Keratinocyte (primary cell): ENCODE measurements around the gene SYNDIG1. TPM values are rescaled to one million over a fixed set of nuclear protein-coding genes. Genes with fewer than 3 reads are reported as not detected.

Experiments used
- DNase-seq: peaks from one replicate; pipeline ENCODE4 v3.0.0-alpha.2; 2011; ENCODE audit warnings: low read depth, missing footprints, low spot score
- FAIRE-seq: peaks from 2 replicates; lab custom pipeline; 2011; peaks lifted over from hg19 to GRCh38; lab: Jason Lieb, UNC
- H2AFZ ChIP-seq: 2 replicates; pipeline ENCODE4 v1.6.0; 2012; ENCODE audit warnings: low read length, control low read depth, inconsistent platforms; ENCODE audit not compliant: control insufficient read depth
- H3K27ac ChIP-seq: 2 replicates; pipeline ENCODE4 v1.5.1; 2011; ENCODE audit warnings: low read length; ENCODE audit not compliant: control insufficient read depth, insufficient read depth
- H3K27me3 ChIP-seq: 3 replicates; pipeline ENCODE4 v1.6.0; 2011; ENCODE audit warnings: low read length; ENCODE audit not compliant: control insufficient read depth, insufficient read depth; ENCODE audit errors: extremely low read depth
- H3K36me3 ChIP-seq, 2 experiments: 2 replicates in 1 of 2; 3 replicates in 1 of 2; pipeline ENCODE4 v1.5.1; 2011; ENCODE audit warnings: low read length in 2 of 2, mild to moderate bottlenecking in 1 of 2; ENCODE audit not compliant: control insufficient read depth in 2 of 2, insufficient read depth in 2 of 2; ENCODE audit errors: extremely low read depth in 1 of 2
- H3K4me1 ChIP-seq: 3 replicates; pipeline ENCODE4 v1.5.1; 2011; ENCODE audit warnings: low read length; ENCODE audit not compliant: control insufficient read depth, insufficient read depth; ENCODE audit errors: extremely low read depth
- H3K4me2 ChIP-seq: 3 replicates; pipeline ENCODE4 v1.6.0; 2011; ENCODE audit warnings: low read depth, low read length; ENCODE audit not compliant: control insufficient read depth, insufficient read depth; ENCODE audit errors: extremely low read depth
- H3K4me3 ChIP-seq, 3 experiments: fragments of 200-600 bp in 1 of 3; sonication (generic) in 1 of 3; 2 replicates in 2 of 3; 3 replicates in 1 of 3; pipeline ENCODE4 v1.5.1; 2011 to 2016; ENCODE audit warnings: low read length in 3 of 3, mild to moderate bottlenecking in 3 of 3, control low read depth in 2 of 3, inconsistent platforms in 1 of 3, low read depth in 1 of 3, mixed read lengths in 1 of 3, mixed run types in 1 of 3, moderate library complexity in 1 of 3; ENCODE audit not compliant: control insufficient read depth in 2 of 3, insufficient read depth in 2 of 3; ENCODE audit errors: extremely low read depth in 1 of 3
- H3K79me2 ChIP-seq: 2 replicates; pipeline ENCODE4 v1.6.0; 2012; ENCODE audit warnings: low read length; ENCODE audit not compliant: control insufficient read depth, insufficient read depth
- H3K9ac ChIP-seq: 3 replicates; pipeline ENCODE4 v1.6.0; 2011; ENCODE audit warnings: low read length; ENCODE audit not compliant: control insufficient read depth, insufficient read depth; ENCODE audit errors: extremely low read depth
- H3K9me1 ChIP-seq: 3 replicates; pipeline ENCODE4 v1.6.0; 2011; ENCODE audit warnings: low read length; ENCODE audit not compliant: control insufficient read depth, insufficient read depth; ENCODE audit errors: extremely low read depth
- H3K9me3 ChIP-seq: 2 replicates; pipeline ENCODE4 v1.5.1; 2012; ENCODE audit warnings: low read depth, low read length; ENCODE audit not compliant: control insufficient read depth
- H4K20me1 ChIP-seq: 3 replicates; pipeline ENCODE4 v1.6.0; 2011; ENCODE audit warnings: low read length; ENCODE audit not compliant: control insufficient read depth, insufficient read depth; ENCODE audit errors: extremely low read depth
- CTCF ChIP-seq, 3 experiments: IDR thresholded peaks in 1 of 3; conservative IDR thresholded peaks in 1 of 3; optimal IDR thresholded peaks in 1 of 3; 2 replicates in 2 of 3; 3 replicates in 1 of 3; pipeline versions ENCODE3 to v1.5.1; 2011; ENCODE audit warnings: low read length in 3 of 3, mild to moderate bottlenecking in 3 of 3, moderate library complexity in 2 of 3, control low read depth in 1 of 3, inconsistent platforms in 1 of 3; ENCODE audit not compliant: insufficient read depth in 2 of 3; ENCODE audit errors: extremely low read depth in 1 of 3
- EZH2 ChIP-seq: IDR thresholded peaks from one replicate; pipeline ENCODE4 v1.6.1; 2012; ENCODE audit warnings: inconsistent platforms, mild to moderate bottlenecking, low read length, moderate library complexity
- dilution Hi-C: fragments of 300-500 bp; cut with MboI; formaldehyde crosslinking; loops from one replicate; pipeline ENCODE4 v1.7.0; 2020; ENCODE audit warnings: low sequenced_read_pairs; ENCODE audit not compliant: extremely low pct_ligation_motif_present
- polyA plus RNA-seq, 5 experiments: library from polyadenylated mRNA; depleted of rRNA in 3 of 5; stranded (reverse) in 3 of 5; stranded (forward) in 1 of 5; unstranded in 1 of 5; fragments of >200 nt; gene quantifications; 1 replicate in 1 of 5; 2 replicates in 3 of 5; 3 replicates in 1 of 5; pipeline versions ENCODE4 v1.2.1 to v1.2.3, GENCODE V29; 2011 to 2012; ENCODE audit warnings: missing spikeins in 2 of 5, low read depth in 1 of 5, low replicate concordance in 1 of 5

Gene SYNDIG1
- polyA plus RNA-seq, 1 donor (not counting 4 experiments of a cell fraction or from before 2014, with no cell fraction given) = 0.38 TPM

GRCh38 chr20:24634855-24635254 lies 165.4 kb downstream of the SYNDIG1 start:
- no peaks in the 10 kb centered on the region for H4K20me1 ChIP-seq
- no peak for TF ChIP-seq CTCF (optimal IDR thresholded peaks at IDR 0.05 in 1 of 3, IDR thresholded peaks at IDR 0.05 in 1 of 3, conservative IDR thresholded peaks at IDR 0.05 in 1 of 3; ENCODE audit: extremely low read depth in 1 of 3, insufficient read depth in 2 of 3, low read length in 3 of 3)
- no peak for TF ChIP-seq EZH2
- peaks cover 10% of the 10 kb centered on the region for H3K4me1 ChIP-seq
- dilution Hi-C loops = no loop called here
- FAIRE-seq (no peak), DNase-seq (no peak)
- no peaks in the 10 kb centered on the region for H3K9me3 ChIP-seq
- H3K4me3 ChIP-seq = no peak overlapping the region
- H3K4me2 ChIP-seq = no peak overlapping the region
- no peaks in the 10 kb centered on the region for H3K27me3 ChIP-seq
- H3K36me3 ChIP-seq = no peaks in the 10 kb centered on the region
- H3K27ac ChIP-seq = no peak overlapping the region
- peak overlapping the region; percentile 42 for H2AFZ ChIP-seq
- no peaks in the 10 kb centered on the region for H3K79me2 ChIP-seq
- no peaks in the 10 kb centered on the region for H3K9me1 ChIP-seq
- H3K9ac ChIP-seq = no peak overlapping the region

GRCh38 chr20:24636626-24637025 lies 167.2 kb downstream of the SYNDIG1 start:
- H3K27ac ChIP-seq = no peak overlapping the region

More at GRCh38 chr20:24636626-24637025, 167.2 kb downstream of the SYNDIG1 start:
- Histone ChIP-seq H3K4me3 (no peak overlapping the region), H3K4me1 (peaks cover 10% of the 10 kb centered on the region), H3K36me3 (no peaks in the 10 kb centered on the region), H4K20me1 (no peaks in the 10 kb centered on the region), H3K27me3 (no peaks in the 10 kb centered on the region), H3K4me2 (no peak overlapping the region), H3K9me1 (no peaks in the 10 kb centered on the region), H3K9me3 (no peaks in the 10 kb centered on the region), H2AFZ (no peak overlapping the region), H3K9ac (no peak overlapping the region), H3K79me2 (no peaks in the 10 kb centered on the region)
- dilution Hi-C loops = no loop called here
- no peak for TF ChIP-seq CTCF (optimal IDR thresholded peaks at IDR 0.05 in 1 of 3, IDR thresholded peaks at IDR 0.05 in 1 of 3, conservative IDR thresholded peaks at IDR 0.05 in 1 of 3; ENCODE audit: extremely low read depth in 1 of 3, insufficient read depth in 2 of 3, low read length in 3 of 3)
- no peak for TF ChIP-seq EZH2
- DNase-seq = no peak
- no peak for FAIRE-seq
